ENCODE results near the gene RBM19. TPM values are rescaled to one million over a fixed set of nuclear protein-coding genes. Genes with fewer than 3 reads are reported as not detected.
"Not testable (repeated sequence)": the region's sequence is repeated elsewhere in the genome, so short reads cannot be mapped to it uniquely, and the experiment has no call there.

RBM19 gene
- total RNA-seq, 2 experiments from 2014 or later = 41.7 to 42.6 TPM

DNA sequence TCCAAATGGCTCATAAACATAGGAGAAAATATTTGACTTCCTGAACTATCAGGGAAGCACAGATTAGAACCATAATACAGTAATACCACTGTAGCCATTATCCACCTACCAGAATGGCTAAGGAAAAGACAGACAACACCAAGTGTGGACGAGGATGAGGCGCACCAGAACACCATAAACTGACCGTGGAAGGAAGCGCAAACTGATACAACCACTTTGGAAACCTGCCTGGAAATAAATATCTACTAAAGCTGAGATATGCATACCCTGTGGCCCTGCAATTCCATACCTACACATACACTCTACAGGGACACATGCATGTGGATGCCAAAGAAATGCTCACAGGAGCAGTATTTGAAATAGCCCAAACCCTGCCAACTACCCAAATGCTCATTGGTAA, 60.3 kb downstream of the RBM19 start:
- DNase-seq (no peak), ATAC-seq (ENCODE audit: low read depth) (no peak)
- Mint-ChIP-seq H3K4me3 (no peak overlapping the region), H3K27ac (no peak overlapping the region), H3K36me3 (peaks cover 6% of the 10 kb centered on the region), H3K4me1 (no peaks in the 10 kb centered on the region), H3K27me3 (no peaks in the 10 kb centered on the region), H3K9me3 (no peaks in the 10 kb centered on the region)
- POLR2A ChIA-PET = no interaction called here

DNA sequence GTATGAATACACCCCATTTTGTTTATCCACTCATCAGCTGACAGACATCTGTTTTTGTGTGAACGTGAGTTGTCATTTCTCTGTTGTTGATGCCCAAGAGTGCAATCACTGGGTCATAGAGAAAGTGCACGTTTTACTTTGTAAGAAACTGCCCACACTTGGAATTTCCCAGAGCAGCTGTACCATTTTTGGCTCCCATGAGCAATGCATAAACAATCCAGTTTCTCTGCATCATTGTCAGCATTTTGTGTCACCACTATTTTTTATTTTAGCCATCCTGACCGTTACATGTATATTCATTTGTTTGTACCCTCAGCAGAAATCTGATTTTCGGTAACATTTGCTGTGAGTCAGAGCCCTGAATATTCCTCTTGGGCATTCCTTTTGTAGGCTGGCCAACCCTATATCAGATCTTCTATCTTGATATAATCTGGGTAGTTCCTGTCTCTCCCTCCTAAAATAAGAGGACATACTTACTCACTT, 62.7 kb downstream of the RBM19 start:
- Mint-ChIP-seq H3K36me3 (peaks cover 6% of the 10 kb centered on the region), H3K27ac (no peak overlapping the region)

DNA sequence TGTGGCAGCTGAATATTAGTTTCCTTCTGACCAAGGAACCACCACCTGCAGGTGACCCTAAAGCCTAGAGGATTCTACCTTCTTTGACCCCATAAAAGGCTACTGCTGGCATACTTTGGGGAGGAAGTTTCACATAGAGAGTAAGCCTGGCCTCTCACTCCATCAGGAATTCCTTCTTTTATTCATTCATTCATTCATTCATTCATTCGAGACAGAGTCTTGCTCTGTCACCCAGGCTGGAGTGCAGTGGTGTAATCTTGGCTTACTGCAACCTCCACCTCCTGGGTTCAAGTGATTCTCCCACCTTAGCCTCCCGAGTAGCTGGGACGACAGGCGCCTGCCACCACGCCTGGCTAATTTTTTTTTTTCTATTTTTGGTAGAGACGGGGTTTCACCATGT, 64.8 kb downstream of the RBM19 start:
- not testable (repeated sequence) for DNase-seq

More for the DNA sequence above, 62.7 kb downstream of the RBM19 start:
- H3K4me3 Mint-ChIP-seq = no peak overlapping the region
- DNase-seq = no peak
- H3K27me3 Mint-ChIP-seq = no peaks in the 10 kb centered on the region
- H3K9me3 Mint-ChIP-seq = no peaks in the 10 kb centered on the region
- ATAC-seq (ENCODE audit: low read depth) = no peak
- POLR2A ChIA-PET = no interaction called here
- no peaks in the 10 kb centered on the region for H3K4me1 Mint-ChIP-seq

DNA sequence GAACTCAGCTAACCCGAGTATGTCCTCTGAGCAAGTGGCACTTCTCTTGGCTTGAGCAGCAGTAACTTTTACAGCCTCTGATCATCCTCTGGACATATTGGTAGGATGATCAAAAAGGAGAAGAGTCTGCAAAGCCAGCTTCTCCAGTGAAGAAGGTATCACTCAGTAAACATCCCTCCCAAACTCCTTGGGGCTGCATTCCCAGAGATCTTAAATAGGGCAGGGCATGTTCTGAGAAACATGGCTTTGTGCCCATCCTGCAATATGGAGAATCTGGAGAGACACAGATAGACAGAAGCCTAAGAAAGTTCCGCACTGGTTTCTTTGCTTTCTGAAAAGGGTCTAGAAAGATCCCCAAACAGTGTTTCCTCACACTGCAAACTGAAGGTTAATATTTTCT, 65.4 kb downstream of the RBM19 start:
- Mint-ChIP-seq H3K36me3 (peaks cover 5% of the 10 kb centered on the region), H3K27me3 (no peaks in the 10 kb centered on the region), H3K9me3 (no peaks in the 10 kb centered on the region), H3K4me1 (no peaks in the 10 kb centered on the region), H3K27ac (no peak overlapping the region), H3K4me3 (no peak overlapping the region)
- no peak for ATAC-seq (ENCODE audit: low read depth)
- POLR2A ChIA-PET = no interaction called here
- no peak for DNase-seq

More for the DNA sequence above, 64.8 kb downstream of the RBM19 start:
- H3K27me3 Mint-ChIP-seq; H3K9me3 Mint-ChIP-seq; H3K4me3 Mint-ChIP-seq; H3K36me3 Mint-ChIP-seq; H3K4me1 Mint-ChIP-seq; ATAC-seq (ENCODE audit: low read depth); H3K27ac Mint-ChIP-seq; POLR2A ChIA-PET: not testable (repeated sequence)

DNA sequence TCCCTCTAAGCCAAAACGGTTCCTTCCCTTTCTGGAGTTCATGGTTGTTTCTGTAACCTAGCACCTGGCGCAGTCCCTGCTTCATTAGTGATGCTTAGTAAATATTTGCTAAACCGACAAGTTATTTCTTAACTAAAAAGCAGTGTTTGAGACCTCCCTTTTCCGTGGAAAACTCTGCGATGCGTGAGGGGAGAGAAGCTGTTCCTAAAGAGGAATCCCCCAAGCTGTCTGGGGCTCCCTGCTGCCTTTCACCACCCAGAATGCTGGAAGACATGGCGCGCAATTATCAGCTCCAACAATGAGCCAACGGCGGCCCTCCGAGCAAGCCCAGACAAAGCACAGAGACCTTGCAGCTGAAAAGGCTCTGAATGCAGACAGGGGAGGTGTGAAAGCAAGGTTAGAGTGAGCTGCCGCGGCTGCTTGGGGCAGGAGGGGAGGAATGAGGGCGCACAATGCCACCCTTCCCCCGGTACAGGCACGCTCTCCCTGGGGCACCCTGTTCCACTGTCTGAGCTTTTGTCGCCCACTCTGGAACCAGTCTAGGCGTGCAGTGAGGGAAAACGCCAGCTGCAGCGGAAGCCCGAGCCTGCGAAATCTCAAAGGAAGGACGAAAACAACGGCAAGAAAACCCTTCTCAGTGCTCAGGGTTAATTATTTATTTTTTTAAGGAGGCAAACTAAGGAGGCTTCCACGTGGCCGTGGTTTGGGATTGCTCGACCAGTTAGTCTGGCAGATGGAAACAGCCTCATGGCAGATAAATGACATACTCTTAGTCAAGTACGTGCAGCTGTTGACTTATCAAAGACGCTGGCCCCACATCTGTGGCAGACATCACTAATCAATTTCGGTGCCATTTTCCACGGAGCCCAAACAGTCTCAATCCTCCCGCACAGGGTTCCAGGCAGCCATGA, 66.3 kb downstream of the RBM19 start:
- ATAC-seq (ENCODE audit: low read depth) (no peak), DNase-seq (no peak)
- H3K4me1 Mint-ChIP-seq = no peaks in the 10 kb centered on the region
- H3K4me3 Mint-ChIP-seq = no peak overlapping the region
- no peaks in the 10 kb centered on the region for H3K9me3 Mint-ChIP-seq
- H3K27me3 Mint-ChIP-seq = no peaks in the 10 kb centered on the region
- POLR2A ChIA-PET = no interaction called here
- H3K36me3 Mint-ChIP-seq = peaks cover under 1% of the 10 kb centered on the region
- no peak overlapping the region for H3K27ac Mint-ChIP-seq

DNA sequence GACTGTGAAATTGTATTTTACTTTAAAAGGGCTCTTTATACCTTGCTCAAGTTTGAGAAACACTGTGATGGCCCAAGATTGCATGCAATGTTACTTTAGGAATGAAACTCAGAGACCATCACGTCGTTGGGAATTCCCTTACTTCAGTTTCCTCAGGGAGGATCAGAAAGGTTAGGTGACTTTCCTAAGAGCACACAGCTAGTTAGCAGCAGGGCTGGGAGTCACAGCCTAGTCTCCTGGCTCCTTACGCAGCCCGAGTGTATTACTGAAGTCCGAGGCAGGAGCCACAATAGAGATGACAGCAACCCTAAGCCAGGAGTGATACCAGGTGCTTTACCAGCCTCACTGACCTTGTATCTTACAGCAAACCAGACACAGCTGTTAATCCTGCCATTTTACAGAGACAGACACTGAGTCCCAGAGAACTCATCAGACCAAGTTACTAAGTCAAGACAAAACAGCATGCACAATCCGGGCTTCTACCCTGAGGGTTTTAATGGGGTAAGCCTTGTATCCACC, 67.0 kb downstream of the RBM19 start:
- no peaks in the 10 kb centered on the region for H3K36me3 Mint-ChIP-seq
- H3K27ac Mint-ChIP-seq = no peak overlapping the region
- DNase-seq (no peak), ATAC-seq (ENCODE audit: low read depth) (no peak)
- H3K27me3 Mint-ChIP-seq = no peaks in the 10 kb centered on the region
- POLR2A ChIA-PET = no interaction called here
- no peaks in the 10 kb centered on the region for H3K4me1 Mint-ChIP-seq
- H3K9me3 Mint-ChIP-seq = no peaks in the 10 kb centered on the region
- no peak overlapping the region for H3K4me3 Mint-ChIP-seq

DNA sequence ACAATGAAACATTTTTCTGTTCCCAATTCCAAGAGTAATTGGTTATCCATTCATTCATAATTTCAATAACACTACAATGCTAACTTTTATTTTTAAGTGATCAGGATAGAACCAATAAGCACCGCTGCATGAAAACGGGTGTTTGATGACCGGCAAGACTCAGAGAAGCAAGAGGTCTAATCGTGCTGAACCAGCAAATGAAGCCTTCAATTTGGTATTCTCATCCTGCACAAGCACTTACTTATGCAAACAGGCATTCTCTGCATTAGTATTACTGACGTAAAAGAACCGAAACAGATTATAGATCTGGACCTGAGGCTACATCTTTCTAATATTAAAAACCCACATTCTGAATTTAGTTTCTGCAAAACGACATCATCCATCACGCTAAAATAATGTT, 67.7 kb downstream of the RBM19 start:
- DNase-seq (no peak), ATAC-seq (ENCODE audit: low read depth) (no peak)
- POLR2A ChIA-PET = no interaction called here
- Mint-ChIP-seq H3K27ac (no peak overlapping the region), H3K4me1 (no peaks in the 10 kb centered on the region), H3K9me3 (no peaks in the 10 kb centered on the region), H3K36me3 (peaks cover under 1% of the 10 kb centered on the region), H3K4me3 (no peak overlapping the region), H3K27me3 (no peaks in the 10 kb centered on the region)

DNA sequence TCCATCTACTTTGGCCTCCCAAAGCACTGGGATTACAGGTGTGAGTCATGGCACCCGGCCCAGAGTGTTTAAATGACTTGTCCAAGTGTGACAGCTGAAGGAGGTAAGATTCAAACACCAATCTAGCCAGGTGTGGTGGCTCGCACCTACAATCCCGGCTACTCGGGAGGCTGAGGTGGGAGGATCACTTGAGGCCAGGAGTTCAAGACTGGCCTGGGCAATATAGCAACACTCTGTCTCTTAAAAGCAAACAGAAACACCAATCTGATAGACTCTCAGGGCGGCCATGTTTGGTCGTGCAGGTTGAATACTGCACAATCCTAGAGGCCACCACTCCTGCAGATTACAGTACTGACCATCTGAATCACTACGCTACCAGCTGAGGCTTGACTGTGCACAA, 68.7 kb downstream of the RBM19 start:
- no peak overlapping the region for H3K4me3 Mint-ChIP-seq
- H3K36me3 Mint-ChIP-seq = peaks cover 2% of the 10 kb centered on the region
- no peak overlapping the region for H3K27ac Mint-ChIP-seq
- no peak for ATAC-seq (ENCODE audit: low read depth)
- no peak for DNase-seq
- H3K9me3 Mint-ChIP-seq = no peaks in the 10 kb centered on the region
- no peaks in the 10 kb centered on the region for H3K27me3 Mint-ChIP-seq
- H3K4me1 Mint-ChIP-seq = no peaks in the 10 kb centered on the region
- POLR2A ChIA-PET = no interaction called here

DNA sequence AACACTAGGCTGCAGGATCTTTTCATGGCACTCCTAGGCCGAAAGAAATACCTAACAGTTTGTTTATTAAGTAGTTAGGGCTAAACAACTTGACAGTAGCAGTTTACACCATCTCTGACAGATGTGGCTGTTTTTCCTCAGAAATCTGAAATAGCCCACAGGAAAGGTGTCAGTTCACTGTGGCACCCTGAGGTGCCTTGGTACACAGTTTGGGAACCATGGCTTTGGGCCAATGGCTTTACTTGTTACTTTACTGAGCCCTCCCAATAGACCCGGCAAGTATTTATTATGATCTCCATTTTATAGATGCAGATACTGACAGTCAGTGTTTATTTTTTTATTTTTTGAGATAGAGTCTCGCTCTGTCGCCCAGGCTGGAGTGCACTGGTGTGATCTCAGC, 69.3 kb downstream of the RBM19 start:
- no peaks in the 10 kb centered on the region for H3K4me1 Mint-ChIP-seq
- POLR2A ChIA-PET = no interaction called here
- no peaks in the 10 kb centered on the region for H3K9me3 Mint-ChIP-seq
- H3K27me3 Mint-ChIP-seq = no peaks in the 10 kb centered on the region
- no peak overlapping the region for H3K4me3 Mint-ChIP-seq
- peaks cover 2% of the 10 kb centered on the region for H3K36me3 Mint-ChIP-seq
- no peak overlapping the region for H3K27ac Mint-ChIP-seq
- ATAC-seq (ENCODE audit: low read depth) (no peak), DNase-seq (no peak)

DNA sequence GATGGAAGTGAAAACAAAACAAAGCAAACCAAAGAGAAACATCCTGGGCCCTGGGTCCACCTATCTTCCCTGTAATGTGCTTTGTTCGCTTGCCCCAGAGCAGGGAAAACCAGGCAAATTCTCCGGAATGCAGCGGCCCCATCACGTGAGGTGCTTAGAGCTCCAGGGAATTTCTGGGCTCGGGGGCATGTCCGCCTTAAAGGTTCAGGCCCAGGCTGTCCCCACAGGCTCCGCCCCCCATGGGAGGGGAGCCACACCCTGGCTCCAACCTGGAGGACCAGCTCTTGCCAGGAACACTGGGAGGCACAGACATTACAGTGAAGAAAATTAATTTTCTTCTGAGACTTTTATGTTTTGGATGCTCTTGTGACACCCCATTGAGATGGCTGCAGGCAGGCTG, 69.9 kb downstream of the RBM19 start:
- peaks cover 2% of the 10 kb centered on the region for H3K36me3 Mint-ChIP-seq
- POLR2A ChIA-PET = no interaction called here
- ATAC-seq (ENCODE audit: low read depth) (no peak), DNase-seq (no peak)
- no peaks in the 10 kb centered on the region for H3K4me1 Mint-ChIP-seq
- no peaks in the 10 kb centered on the region for H3K27me3 Mint-ChIP-seq
- no peak overlapping the region for H3K27ac Mint-ChIP-seq
- H3K9me3 Mint-ChIP-seq = no peaks in the 10 kb centered on the region
- H3K4me3 Mint-ChIP-seq = no peak overlapping the region

DNA sequence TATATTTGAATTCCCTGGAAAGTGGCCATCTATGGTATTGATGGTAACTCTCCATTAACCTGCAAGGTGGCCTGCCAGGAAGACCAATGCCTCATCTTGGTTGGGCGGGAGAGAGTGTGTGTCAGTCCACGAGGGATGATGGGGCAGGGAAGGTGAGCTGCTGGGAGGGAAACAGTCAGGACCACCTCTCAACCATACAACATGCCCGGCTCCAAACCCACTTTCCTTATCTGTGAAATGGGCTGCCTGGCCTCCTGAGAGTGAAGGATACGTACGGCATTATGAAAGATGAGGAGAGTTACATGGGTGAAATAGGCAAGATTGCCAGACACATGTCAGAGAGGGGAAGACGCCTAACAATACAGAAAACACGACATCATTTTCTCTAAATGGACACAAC, 70.9 kb downstream of the RBM19 start:
- no peak overlapping the region for H3K27ac Mint-ChIP-seq
- H3K4me1 Mint-ChIP-seq = no peaks in the 10 kb centered on the region
- POLR2A ChIA-PET = no interaction called here
- no peaks in the 10 kb centered on the region for H3K27me3 Mint-ChIP-seq
- ATAC-seq (ENCODE audit: low read depth) = no peak
- no peak overlapping the region for H3K4me3 Mint-ChIP-seq
- no peaks in the 10 kb centered on the region for H3K9me3 Mint-ChIP-seq
- H3K36me3 Mint-ChIP-seq = peaks cover 2% of the 10 kb centered on the region
- no peak for DNase-seq

DNA sequence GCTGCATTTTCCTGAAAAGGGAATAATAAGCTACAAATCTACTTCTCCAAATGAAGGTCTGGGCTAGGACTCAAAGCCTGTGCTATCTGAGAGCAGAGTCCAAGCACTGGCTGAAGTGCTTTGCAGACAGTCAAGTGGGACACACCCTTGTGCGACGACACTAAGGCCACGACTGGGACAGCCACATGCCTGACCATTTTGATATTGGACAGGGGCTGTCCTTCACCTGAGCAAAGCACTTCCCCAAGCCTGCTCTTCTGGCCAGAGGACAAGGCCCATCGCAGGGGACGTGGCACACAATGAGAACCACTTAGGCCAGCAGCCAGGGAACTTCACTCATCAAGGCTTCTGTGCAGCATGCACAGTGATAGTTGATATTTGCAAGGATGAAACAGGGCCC, 71.4 kb downstream of the RBM19 start:
- no peak for DNase-seq
- no peaks in the 10 kb centered on the region for H3K9me3 Mint-ChIP-seq

DNA sequence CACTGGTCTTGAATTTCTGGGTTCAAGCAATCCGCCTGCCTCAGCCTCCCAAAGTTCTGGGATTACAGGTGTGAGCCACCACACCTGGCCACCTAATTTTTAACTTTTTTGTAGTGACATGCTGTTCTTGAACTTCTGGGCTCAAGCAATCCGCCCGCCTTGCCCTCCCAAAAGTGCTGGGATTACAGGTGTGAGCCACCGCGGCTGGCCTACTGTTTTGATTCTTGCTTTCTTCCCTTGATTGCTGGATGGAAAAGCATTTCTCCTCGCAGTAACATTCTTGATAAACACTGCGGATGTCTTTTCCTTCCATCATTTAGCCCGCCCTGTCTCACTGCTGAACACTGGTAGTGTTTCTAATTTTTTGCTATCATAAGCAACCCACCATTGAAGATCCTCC, 72.9 kb downstream of the RBM19 start:
- no peaks in the 10 kb centered on the region for H3K9me3 Mint-ChIP-seq
- DNase-seq = no peak
- peaks cover 2% of the 10 kb centered on the region for H3K36me3 Mint-ChIP-seq
- POLR2A ChIA-PET = no interaction called here
- H3K27me3 Mint-ChIP-seq = no peaks in the 10 kb centered on the region
- ATAC-seq (ENCODE audit: low read depth) = no peak
- no peak overlapping the region for H3K27ac Mint-ChIP-seq
- no peak overlapping the region for H3K4me3 Mint-ChIP-seq
- no peaks in the 10 kb centered on the region for H3K4me1 Mint-ChIP-seq

More for the DNA sequence above, 71.4 kb downstream of the RBM19 start:
- Mint-ChIP-seq H3K4me1 (no peaks in the 10 kb centered on the region), H3K36me3 (peaks cover 2% of the 10 kb centered on the region), H3K27ac (no peak overlapping the region), H3K27me3 (no peaks in the 10 kb centered on the region), H3K4me3 (no peak overlapping the region)
- POLR2A ChIA-PET = no interaction called here
- ATAC-seq (ENCODE audit: low read depth) = no peak

DNA sequence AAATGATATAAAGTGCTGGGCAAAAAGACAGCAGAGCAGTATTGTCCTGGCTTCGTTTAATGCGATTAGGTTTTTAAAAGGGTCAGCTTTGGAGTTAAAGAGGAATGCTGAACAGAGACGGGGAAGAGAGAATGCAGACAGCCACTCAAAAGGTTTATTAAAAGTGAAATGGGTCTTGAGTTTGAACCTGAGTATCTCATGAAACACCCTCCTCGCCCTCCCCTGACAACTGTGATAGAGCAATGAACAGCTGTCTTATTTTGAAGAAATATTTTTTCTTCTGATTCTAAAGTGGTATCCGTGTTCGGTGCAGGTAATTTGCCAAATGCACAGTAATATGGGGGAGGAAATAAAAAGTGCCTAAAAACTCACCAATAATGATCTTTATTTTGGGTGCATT, 73.6 kb downstream of the RBM19 start:
- Mint-ChIP-seq H3K4me3 (no peak overlapping the region), H3K4me1 (no peaks in the 10 kb centered on the region), H3K27ac (no peak overlapping the region), H3K36me3 (peaks cover 2% of the 10 kb centered on the region), H3K9me3 (no peaks in the 10 kb centered on the region), H3K27me3 (no peaks in the 10 kb centered on the region)
- POLR2A ChIA-PET = no interaction called here
- ATAC-seq (ENCODE audit: low read depth) = no peak
- DNase-seq = no peak
